Measurements from ENCODE around the gene CDV3. TPM values are rescaled to one million over a fixed set of nuclear protein-coding genes. Genes with fewer than 3 reads are reported as not detected.
A peak's percentile ranks its signal among the peaks of the same experiment; 100 is the strongest.
"Not testable (repeated sequence)": the region's sequence is repeated elsewhere in the genome, so short reads cannot be mapped to it uniquely, and the experiment has no call there.

The CDV3 gene
- total RNA-seq, 1 experiment from 2014 or later: 309 TPM

DNA sequence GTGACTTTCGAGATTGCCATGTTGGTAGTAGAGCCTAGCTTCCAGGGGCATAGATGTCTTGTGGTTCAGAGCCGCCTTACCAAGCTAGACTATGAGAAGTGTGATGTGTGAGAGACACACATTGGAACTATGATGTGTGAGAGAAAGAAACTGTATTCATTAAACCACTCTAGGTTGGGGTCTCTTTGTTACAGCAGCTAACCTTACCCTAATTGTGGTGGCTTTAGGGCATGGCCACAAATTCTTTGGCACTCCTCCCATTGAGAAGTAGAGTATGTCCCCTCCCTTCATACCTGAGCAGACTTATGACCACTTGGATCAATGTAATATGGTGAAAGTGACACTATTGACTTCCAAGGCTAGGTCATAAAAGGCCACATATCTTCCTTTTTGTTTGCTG is 35.3 kb upstream of the CDV3 start:
- H3K9me3 Mint-ChIP-seq (ENCODE audit: unreplicated experiment): peaks cover 1% of the 10 kb centered on the region
- CTCF ChIA-PET: interaction anchor here (0.7 to 1.5 kb wide), 2 partner anchors 11 to 49 kb away, joined by 4 read pairs; no protein-coding TSS in a partner anchor
- H3K4me1 Mint-ChIP-seq (ENCODE audit: insufficient read depth, unreplicated experiment): peaks cover 24% of the 10 kb centered on the region
- no peaks in the 10 kb centered on the region for H3K36me3 Mint-ChIP-seq (ENCODE audit: insufficient read depth, unreplicated experiment)
- H3K27me3 Mint-ChIP-seq (ENCODE audit: insufficient read depth, unreplicated experiment): no peaks in the 10 kb centered on the region
- no TSS peak for BruUV-seq (replicated peaks)
- no peak for DNase-seq (ENCODE audit: unreplicated experiment)
- intact Hi-C loops (cut with micrococcal nuclease): no loop called here
- no peak overlapping the region for H3K27ac Mint-ChIP-seq (ENCODE audit: low read depth, unreplicated experiment)
- TF ChIP-seq, protein P1, sequence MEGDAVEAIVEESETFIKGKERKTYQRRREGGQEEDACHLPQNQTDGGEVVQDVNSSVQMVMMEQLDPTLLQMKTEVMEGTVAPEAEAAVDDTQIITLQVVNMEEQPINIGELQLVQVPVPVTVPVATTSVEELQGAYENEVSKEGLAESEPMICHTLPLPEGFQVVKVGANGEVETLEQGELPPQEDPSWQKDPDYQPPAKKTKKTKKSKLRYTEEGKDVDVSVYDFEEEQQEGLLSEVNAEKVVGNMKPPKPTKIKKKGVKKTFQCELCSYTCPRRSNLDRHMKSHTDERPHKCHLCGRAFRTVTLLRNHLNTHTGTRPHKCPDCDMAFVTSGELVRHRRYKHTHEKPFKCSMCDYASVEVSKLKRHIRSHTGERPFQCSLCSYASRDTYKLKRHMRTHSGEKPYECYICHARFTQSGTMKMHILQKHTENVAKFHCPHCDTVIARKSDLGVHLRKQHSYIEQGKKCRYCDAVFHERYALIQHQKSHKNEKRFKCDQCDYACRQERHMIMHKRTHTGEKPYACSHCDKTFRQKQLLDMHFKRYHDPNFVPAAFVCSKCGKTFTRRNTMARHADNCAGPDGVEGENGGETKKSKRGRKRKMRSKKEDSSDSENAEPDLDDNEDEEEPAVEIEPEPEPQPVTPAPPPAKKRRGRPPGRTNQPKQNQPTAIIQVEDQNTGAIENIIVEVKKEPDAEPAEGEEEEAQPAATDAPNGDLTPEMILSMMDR (IDR thresholded peaks at IDR 0.05; ENCODE audit: unreplicated experiment): no peak
- POLR2A ChIA-PET: interaction anchor here (3.8 kb wide), 1 partner anchor 31 kb away, joined by 60 read pairs; no protein-coding TSS in a partner anchor
- H3K4me3 Mint-ChIP-seq (ENCODE audit: unreplicated experiment): no peak overlapping the region

DNA sequence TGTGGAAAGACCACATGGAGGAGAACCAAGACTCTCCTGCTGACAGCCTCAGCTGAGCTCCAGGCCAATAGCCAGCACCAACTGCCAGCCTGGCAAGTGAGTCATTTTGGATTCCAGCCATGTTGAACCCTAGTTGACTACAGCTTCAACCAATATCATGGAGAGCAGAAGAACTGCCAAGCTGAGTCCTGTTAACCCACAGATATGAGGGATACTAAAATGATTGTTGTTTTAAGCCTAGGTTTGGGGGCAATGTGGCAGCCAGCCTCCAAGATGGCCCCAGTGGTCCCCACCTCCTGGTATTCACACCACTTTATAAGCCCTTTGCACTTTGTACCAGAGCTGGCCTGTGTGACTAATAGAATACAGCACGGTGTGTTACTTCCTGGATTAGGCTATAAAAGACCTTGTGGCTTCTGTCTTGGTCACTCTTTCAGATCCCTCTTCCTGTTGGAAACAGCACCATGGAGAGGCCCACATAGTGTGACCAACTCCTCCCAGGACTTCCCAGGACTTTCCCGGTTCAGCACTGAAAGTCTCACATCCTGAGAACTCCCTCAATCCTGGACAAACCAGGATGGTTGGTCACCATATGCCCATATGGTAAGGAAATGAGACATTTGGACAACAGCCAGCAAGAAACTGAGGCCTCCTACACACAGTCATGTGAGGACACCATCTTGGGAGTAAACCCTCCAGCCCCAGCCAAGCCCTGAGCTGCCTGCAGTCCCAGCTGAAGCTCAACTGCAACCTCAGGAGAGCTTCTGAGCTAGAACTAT is 32.4 kb upstream of the CDV3 start:
- Mint-ChIP-seq H3K9me3 (ENCODE audit: unreplicated experiment) (peaks cover 8% of the 10 kb centered on the region), H3K36me3 (ENCODE audit: insufficient read depth, unreplicated experiment) (no peaks in the 10 kb centered on the region), H3K27ac (ENCODE audit: low read depth, unreplicated experiment) (peak overlapping the region; percentile 83), H3K4me1 (ENCODE audit: insufficient read depth, unreplicated experiment) (peaks cover 20% of the 10 kb centered on the region), H3K27me3 (ENCODE audit: insufficient read depth, unreplicated experiment) (no peaks in the 10 kb centered on the region), H3K4me3 (ENCODE audit: unreplicated experiment) (no peak overlapping the region)
- ChIA-PET CTCF (interaction anchor here (0.6 to 1.6 kb wide), 3 partner anchors 37 to 780 kb away, joined by 3 to 4 read pairs (median 3); no protein-coding TSS in a partner anchor), POLR2A (interaction anchor here (0.6 to 1.0 kb wide), 3 partner anchors 28 to 75 kb away, joined by 3 to 7 read pairs (median 4); no protein-coding TSS in a partner anchor)
- DNase-seq (ENCODE audit: unreplicated experiment): peak; percentile 92
- TF ChIP-seq, protein P1 (IDR thresholded peaks at IDR 0.05; ENCODE audit: unreplicated experiment): no peak
- intact Hi-C loops (cut with micrococcal nuclease): no loop called here
- no TSS peak for BruUV-seq (replicated peaks)

DNA sequence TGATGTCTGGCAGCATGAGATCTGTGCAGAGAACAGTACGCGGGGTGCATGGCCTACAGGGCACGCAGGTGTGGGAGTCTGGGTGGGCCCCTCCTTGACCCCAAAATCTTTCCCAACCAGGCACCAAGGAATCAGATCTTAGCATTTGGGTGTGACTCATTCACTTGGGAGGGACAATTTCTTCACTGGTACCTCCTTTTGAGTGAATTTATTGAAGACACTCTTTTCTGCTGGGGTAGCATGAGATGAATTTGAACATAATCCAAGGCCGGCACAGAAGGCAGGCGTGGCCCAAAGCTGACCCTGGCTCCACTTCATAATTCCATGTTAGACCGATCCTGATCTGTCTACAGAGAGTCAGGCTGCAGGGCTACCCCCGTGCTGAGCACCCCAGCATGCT is 30.6 kb upstream of the CDV3 start:
- no TSS peak for BruUV-seq (replicated peaks)
- POLR2A ChIA-PET: no interaction called here
- CTCF ChIA-PET: interaction anchor here (1.0 to 1.6 kb wide), 3 partner anchors 24 to 36 kb away, joined by 3 to 11 read pairs (median 3); no protein-coding TSS in a partner anchor
- intact Hi-C loops (cut with micrococcal nuclease): no loop called here
- no peaks in the 10 kb centered on the region for H3K36me3 Mint-ChIP-seq (ENCODE audit: insufficient read depth, unreplicated experiment)
- H3K9me3 Mint-ChIP-seq (ENCODE audit: unreplicated experiment): peaks cover 8% of the 10 kb centered on the region
- H3K27ac Mint-ChIP-seq (ENCODE audit: low read depth, unreplicated experiment): no peak overlapping the region
- TF ChIP-seq, protein P1 (IDR thresholded peaks at IDR 0.05; ENCODE audit: unreplicated experiment): no peak
- DNase-seq (ENCODE audit: unreplicated experiment): no peak
- H3K27me3 Mint-ChIP-seq (ENCODE audit: insufficient read depth, unreplicated experiment): no peaks in the 10 kb centered on the region
- H3K4me1 Mint-ChIP-seq (ENCODE audit: insufficient read depth, unreplicated experiment): peaks cover 21% of the 10 kb centered on the region
- no peak overlapping the region for H3K4me3 Mint-ChIP-seq (ENCODE audit: unreplicated experiment)

DNA sequence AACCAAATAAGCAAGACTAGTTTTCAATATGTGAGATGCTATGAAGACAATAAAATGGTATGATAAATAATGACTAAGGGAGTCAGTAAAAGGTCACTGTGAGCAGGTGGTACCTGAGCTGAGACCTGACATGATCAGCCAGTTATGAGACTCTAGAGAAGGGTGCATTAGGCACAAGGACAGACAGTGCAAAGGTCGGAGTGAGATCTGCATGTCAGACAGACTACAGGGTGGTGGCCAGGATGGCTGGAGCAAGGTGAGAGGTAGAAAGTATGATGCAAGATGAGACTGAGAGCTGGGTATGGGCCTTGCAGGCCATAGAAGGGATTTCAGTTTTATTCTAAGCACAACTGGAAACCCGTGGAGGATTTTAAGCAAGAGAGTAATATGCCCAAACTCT is 28.5 kb upstream of the CDV3 start:
- POLR2A ChIA-PET: not testable (repeated sequence)

More for the DNA sequence above, 28.5 kb upstream of the CDV3 start:
- BruUV-seq (replicated peaks); H3K9me3 Mint-ChIP-seq (ENCODE audit: unreplicated experiment); DNase-seq (ENCODE audit: unreplicated experiment); H3K36me3 Mint-ChIP-seq (ENCODE audit: insufficient read depth, unreplicated experiment); H3K4me3 Mint-ChIP-seq (ENCODE audit: unreplicated experiment); H3K27ac Mint-ChIP-seq (ENCODE audit: low read depth, unreplicated experiment); intact Hi-C loops (cut with micrococcal nuclease); H3K27me3 Mint-ChIP-seq (ENCODE audit: insufficient read depth, unreplicated experiment): not testable (repeated sequence)
- H3K4me1 Mint-ChIP-seq (ENCODE audit: insufficient read depth, unreplicated experiment): peaks cover 29% of the 10 kb centered on the region
- CTCF ChIA-PET: interaction anchor here (1.3 kb wide), 1 partner anchor 9 kb away, joined by 3 read pairs; no protein-coding TSS in a partner anchor

Measured in MCF 10A (cell line).